ENCODE data around the gene ACSL6.

ACSL6 gene

GRCh38 chr5:132033122-132033521 is 21.7 kb upstream of the ACSL6 start:
- no peak overlapping the region for H3K4me3 ChIP-seq (ENCODE audit: low read depth, low read length)
- H3K36me3 ChIP-seq = no peaks in the 10 kb centered on the region
- H3K27ac ChIP-seq = no peak overlapping the region
- DNase-seq = no peak
- H3K27me3 ChIP-seq (ENCODE audit: insufficient read depth, low read depth, severe bottlenecking) = no peaks in the 10 kb centered on the region
- TF ChIP-seq, protein P1, sequence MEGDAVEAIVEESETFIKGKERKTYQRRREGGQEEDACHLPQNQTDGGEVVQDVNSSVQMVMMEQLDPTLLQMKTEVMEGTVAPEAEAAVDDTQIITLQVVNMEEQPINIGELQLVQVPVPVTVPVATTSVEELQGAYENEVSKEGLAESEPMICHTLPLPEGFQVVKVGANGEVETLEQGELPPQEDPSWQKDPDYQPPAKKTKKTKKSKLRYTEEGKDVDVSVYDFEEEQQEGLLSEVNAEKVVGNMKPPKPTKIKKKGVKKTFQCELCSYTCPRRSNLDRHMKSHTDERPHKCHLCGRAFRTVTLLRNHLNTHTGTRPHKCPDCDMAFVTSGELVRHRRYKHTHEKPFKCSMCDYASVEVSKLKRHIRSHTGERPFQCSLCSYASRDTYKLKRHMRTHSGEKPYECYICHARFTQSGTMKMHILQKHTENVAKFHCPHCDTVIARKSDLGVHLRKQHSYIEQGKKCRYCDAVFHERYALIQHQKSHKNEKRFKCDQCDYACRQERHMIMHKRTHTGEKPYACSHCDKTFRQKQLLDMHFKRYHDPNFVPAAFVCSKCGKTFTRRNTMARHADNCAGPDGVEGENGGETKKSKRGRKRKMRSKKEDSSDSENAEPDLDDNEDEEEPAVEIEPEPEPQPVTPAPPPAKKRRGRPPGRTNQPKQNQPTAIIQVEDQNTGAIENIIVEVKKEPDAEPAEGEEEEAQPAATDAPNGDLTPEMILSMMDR (IDR thresholded peaks at IDR 0.05; ENCODE audit: low read depth, low read length) = no peak
- no peaks in the 10 kb centered on the region for H3K9me3 ChIP-seq (ENCODE audit: severe bottlenecking)

- no peak overlapping the region for H3K4me3 ChIP-seq (ENCODE audit: low read depth, low read length)
- no peaks in the 10 kb centered on the region for H3K9me3 ChIP-seq (ENCODE audit: severe bottlenecking)
- H3K27me3 ChIP-seq (ENCODE audit: insufficient read depth, low read depth, severe bottlenecking) = no peaks in the 10 kb centered on the region
- no peaks in the 10 kb centered on the region for H3K36me3 ChIP-seq
- H3K27ac ChIP-seq = no peak overlapping the region
- DNase-seq = no peak
- TF ChIP-seq, protein P1 (IDR thresholded peaks at IDR 0.05; ENCODE audit: low read depth, low read length) = no peak
Measured at GRCh38 chr5:132032196-132032595, 20.7 kb upstream of the ACSL6 start.

DNA sequence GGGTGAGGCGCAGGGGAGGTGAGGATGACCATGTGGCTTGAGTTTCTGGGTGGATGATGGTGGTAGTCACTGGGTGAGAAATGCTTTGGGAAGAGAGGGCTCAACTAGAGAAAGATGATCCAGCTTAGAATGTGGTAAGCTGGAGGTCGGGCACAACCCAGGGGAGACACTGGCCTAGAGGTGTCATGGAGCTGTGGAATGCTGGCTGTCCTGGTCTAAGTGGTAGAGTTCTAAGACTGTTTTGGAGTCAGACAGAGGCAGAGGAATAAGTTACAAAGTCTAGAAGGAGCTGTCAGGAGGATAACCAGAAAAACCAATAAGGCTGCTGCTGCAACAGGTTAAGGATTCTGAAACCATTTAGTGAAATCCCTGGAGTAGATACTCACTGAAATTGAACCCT is 19.2 kb upstream of the ACSL6 start:
- Histone ChIP-seq H3K9me3 (ENCODE audit: severe bottlenecking) (no peaks in the 10 kb centered on the region), H3K4me3 (ENCODE audit: low read depth, low read length) (no peak overlapping the region), H3K27ac (no peak overlapping the region), H3K27me3 (ENCODE audit: insufficient read depth, low read depth, severe bottlenecking) (no peaks in the 10 kb centered on the region), H3K36me3 (no peaks in the 10 kb centered on the region)
- TF ChIP-seq, protein P1 (IDR thresholded peaks at IDR 0.05; ENCODE audit: low read depth, low read length) = no peak
- DNase-seq = no peak

GRCh38 chr5:132029609-132030330 is 18.3 kb upstream of the ACSL6 start:
- Histone ChIP-seq H3K4me3 (ENCODE audit: low read depth, low read length) (no peak overlapping the region), H3K27ac (no peak overlapping the region), H3K36me3 (no peaks in the 10 kb centered on the region), H3K9me3 (ENCODE audit: severe bottlenecking) (no peaks in the 10 kb centered on the region), H3K27me3 (ENCODE audit: insufficient read depth, low read depth, severe bottlenecking) (no peaks in the 10 kb centered on the region)
- TF ChIP-seq, protein P1 (IDR thresholded peaks at IDR 0.05; ENCODE audit: low read depth, low read length) = no peak
- no peak for DNase-seq

GRCh38 chr5:132027027-132027426 is 15.6 kb upstream of the ACSL6 start:
- Histone ChIP-seq H3K27ac (no peak overlapping the region), H3K4me3 (ENCODE audit: low read depth, low read length) (no peak overlapping the region), H3K27me3 (ENCODE audit: insufficient read depth, low read depth, severe bottlenecking) (no peaks in the 10 kb centered on the region), H3K36me3 (no peaks in the 10 kb centered on the region), H3K9me3 (ENCODE audit: severe bottlenecking) (no peaks in the 10 kb centered on the region)
- no peak for DNase-seq
- TF ChIP-seq, protein P1 (IDR thresholded peaks at IDR 0.05; ENCODE audit: low read depth, low read length) = no peak

DNA sequence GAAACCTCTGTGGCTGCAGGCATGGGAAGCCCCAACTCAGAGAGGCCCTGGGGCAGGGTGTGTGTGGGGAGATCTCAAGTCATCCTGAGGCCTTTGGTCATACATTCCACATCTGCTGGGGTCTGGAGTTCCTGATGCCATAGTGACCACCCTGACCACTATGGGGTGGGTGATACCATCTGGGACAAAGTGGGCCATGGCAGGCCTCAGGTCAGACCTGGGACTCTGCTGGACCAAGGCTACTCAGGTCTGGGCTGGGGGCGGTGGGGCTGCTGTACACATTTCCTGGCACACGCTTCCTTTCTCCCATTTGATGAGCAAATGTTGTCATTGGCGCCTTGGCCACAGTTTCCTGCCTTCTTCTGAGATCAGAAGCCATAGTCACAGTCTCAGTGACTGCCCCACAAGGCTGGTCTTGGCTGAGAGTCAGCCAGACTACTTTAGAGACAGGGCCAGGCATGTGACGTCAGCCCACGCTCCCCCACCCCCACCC is 15.1 kb upstream of the ACSL6 start:
- H3K4me3 ChIP-seq (ENCODE audit: low read depth, low read length) = no peak overlapping the region
- no peak overlapping the region for H3K27ac ChIP-seq
- H3K27me3 ChIP-seq (ENCODE audit: insufficient read depth, low read depth, severe bottlenecking) = no peaks in the 10 kb centered on the region
- H3K36me3 ChIP-seq = no peaks in the 10 kb centered on the region
- no peak for DNase-seq
- no peaks in the 10 kb centered on the region for H3K9me3 ChIP-seq (ENCODE audit: severe bottlenecking)
- TF ChIP-seq, protein P1 (IDR thresholded peaks at IDR 0.05; ENCODE audit: low read depth, low read length) = no peak

Data from WERI-Rb-1 (cell line).